K562 (cell line): ENCODE results near the gene VSIG10.

Source experiments
- PURB ChIP-seq: sonication (generic); formaldehyde crosslinking; IDR thresholded peaks from 2 replicates; pipeline ENCODE4 v1.9.0; 2021; ENCODE audit warnings: low read depth, mild to moderate bottlenecking, missing genetic modification reagents
- YY1 ChIP-seq, 3 experiments: IDR thresholded peaks; 2 replicates each; pipeline ENCODE4 v1.6.1; 2011; ENCODE audit warnings: low read length in 2 of 3, mild to moderate bottlenecking in 2 of 3, moderate library complexity in 2 of 3, borderline replicate concordance in 1 of 3, control low read depth in 1 of 3, low read depth in 1 of 3; ENCODE audit not compliant: insufficient read depth in 3 of 3, insufficient replicate concordance in 2 of 3, control insufficient read depth in 1 of 3, insufficient read length in 1 of 3; ENCODE audit errors: extremely low read depth in 1 of 3

DNA sequence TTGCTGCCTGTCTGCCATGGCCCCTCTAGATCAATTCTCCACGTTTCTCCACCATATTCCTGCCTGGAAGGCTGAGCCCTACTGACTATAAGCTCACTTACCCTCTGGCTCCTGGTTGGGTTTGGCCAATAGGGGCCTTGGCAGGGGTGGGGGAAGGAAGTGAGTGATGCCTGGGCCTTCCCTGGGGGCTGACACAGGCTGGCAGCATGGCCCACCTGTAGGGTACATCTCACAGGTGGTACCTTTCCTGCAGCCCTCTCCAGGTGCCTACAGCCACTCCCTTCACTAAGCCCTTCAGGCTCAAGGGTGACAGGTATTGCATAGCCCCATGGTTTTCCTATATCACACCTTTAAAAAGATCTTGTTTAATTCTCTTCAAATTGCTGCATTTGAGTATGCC lies 83.8 kb downstream of the VSIG10 start:
- TF ChIP-seq YY1 (IDR thresholded peaks at IDR 0.05; ENCODE audit: borderline replicate concordance in 1 of 3, control insufficient read depth in 1 of 3, extremely low read depth in 1 of 3, insufficient read depth in 3 of 3, insufficient read length in 1 of 3, insufficient replicate concordance in 2 of 3, low read depth in 1 of 3, low read length in 2 of 3): no peak
- no peak for TF ChIP-seq PURB (CRISPR knock-in tag)
